ENCODE results near the gene TGDS.

TGDS gene

DNA sequence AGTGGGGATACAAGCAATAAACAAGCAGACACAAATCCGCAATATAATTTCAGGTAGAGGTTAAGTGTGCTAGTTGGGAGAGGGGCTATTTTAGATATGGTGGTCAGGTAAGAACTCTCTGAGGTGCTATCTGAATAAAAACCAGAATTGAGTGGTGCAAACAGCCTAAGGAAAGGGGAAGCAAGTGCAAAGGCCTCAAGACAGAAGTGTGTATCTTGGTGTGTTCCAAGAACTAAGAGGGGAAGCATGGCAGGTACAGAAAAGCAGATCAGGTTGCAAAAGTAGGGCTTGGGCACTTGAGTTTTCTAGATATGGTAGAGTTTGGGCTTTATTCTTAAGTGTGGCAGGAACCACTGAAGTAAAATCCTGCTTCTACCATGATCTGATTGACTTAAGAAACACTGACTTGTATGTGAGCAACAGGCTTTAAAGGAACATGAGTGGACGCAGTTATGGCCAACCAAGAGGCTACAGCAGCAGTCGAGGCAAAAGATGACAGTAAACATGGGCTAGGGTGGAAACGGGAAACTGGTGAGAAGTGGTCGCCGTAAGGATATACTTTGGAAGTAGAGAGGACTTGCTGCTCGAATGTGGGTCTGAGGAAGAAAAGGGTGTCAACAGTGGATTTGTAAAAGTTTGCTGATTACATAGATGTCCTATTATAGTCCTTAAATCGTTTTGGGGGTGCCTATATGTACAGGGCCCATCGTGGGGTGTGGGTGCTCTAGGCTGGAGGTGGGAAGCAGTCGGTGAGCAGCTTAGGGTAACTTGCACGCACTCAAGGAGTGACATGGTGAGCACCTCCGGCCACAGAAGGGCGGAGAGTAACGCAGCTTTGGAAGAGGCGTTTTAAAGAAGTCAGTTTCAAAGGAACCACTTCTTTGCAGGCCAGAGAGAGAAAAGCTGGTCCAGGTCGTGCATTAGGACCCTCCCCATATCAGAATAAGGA is 677 bp downstream of the TGDS start:
- Histone ChIP-seq H3K9me3 (no peaks in the 10 kb centered on the region), H3K4me3 (ENCODE audit: low read depth, low read length) (peak overlapping the region; percentile 79), H3K36me3 (peaks cover 20% of the 10 kb centered on the region), H3K27me3 (no peaks in the 10 kb centered on the region), H3K4me1 (no peaks in the 10 kb centered on the region)
- peak; percentile 11 for DNase-seq
- TF ChIP-seq CTCF (IDR thresholded peaks at IDR 0.05; ENCODE audit: low read depth, low read length): no peak

DNA sequence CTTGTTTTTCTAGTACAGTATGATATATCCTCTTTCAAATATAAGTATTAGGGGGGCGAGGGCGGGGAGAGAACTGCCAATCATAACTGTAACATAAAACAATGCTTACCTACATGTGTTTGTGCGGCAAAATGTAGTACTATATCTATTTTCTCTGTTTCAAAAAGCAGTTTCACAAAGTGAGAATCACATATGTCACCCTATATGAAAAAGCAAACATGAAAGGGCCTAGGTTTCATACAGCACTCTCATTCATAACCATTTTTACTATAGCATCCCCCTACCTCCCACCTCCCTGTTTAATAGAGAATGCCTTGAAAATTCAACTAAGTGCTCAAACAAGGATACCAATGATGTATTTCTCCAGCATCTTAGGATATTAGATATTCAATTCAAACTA is 5.2 kb downstream of the TGDS start:
- no peaks in the 10 kb centered on the region for H3K9me3 ChIP-seq
- peaks cover 21% of the 10 kb centered on the region for H3K36me3 ChIP-seq
- no peaks in the 10 kb centered on the region for H3K4me1 ChIP-seq
- TF ChIP-seq CTCF (IDR thresholded peaks at IDR 0.05; ENCODE audit: low read depth, low read length): no peak
- no peak for DNase-seq
- H3K27me3 ChIP-seq: no peaks in the 10 kb centered on the region
- no peak overlapping the region for H3K4me3 ChIP-seq (ENCODE audit: low read depth, low read length)

GRCh38 chr13:94588541-94588940 is 7.4 kb downstream of the TGDS start:
- no peak for DNase-seq
- Histone ChIP-seq H3K4me1 (no peaks in the 10 kb centered on the region), H3K9me3 (no peaks in the 10 kb centered on the region), H3K27me3 (no peaks in the 10 kb centered on the region), H3K36me3 (peaks cover 21% of the 10 kb centered on the region), H3K4me3 (ENCODE audit: low read depth, low read length) (no peak overlapping the region)
- no peak for TF ChIP-seq CTCF (IDR thresholded peaks at IDR 0.05; ENCODE audit: low read depth, low read length)

- H3K4me3 ChIP-seq (ENCODE audit: low read depth, low read length): no peak overlapping the region
- DNase-seq: no peak
- no peaks in the 10 kb centered on the region for H3K9me3 ChIP-seq
- no peaks in the 10 kb centered on the region for H3K27me3 ChIP-seq
- no peak for TF ChIP-seq CTCF (IDR thresholded peaks at IDR 0.05; ENCODE audit: low read depth, low read length)
- H3K4me1 ChIP-seq: no peaks in the 10 kb centered on the region
- H3K36me3 ChIP-seq: peaks cover 16% of the 10 kb centered on the region
These were observed 9.6 kb downstream of the TGDS start for GRCh38 chr13:94586371-94586770.

- no peak for TF ChIP-seq CTCF (IDR thresholded peaks at IDR 0.05; ENCODE audit: low read depth, low read length)
These were observed 10.3 kb downstream of the TGDS start for GRCh38 chr13:94585543-94586101.

GRCh38 chr13:94583926-94584325 is 12.0 kb downstream of the TGDS start:
- Histone ChIP-seq H3K9me3 (no peaks in the 10 kb centered on the region), H3K4me1 (no peaks in the 10 kb centered on the region), H3K27me3 (no peaks in the 10 kb centered on the region), H3K4me3 (ENCODE audit: low read depth, low read length) (no peak overlapping the region), H3K36me3 (peaks cover 23% of the 10 kb centered on the region)
- DNase-seq: no peak
- TF ChIP-seq CTCF (IDR thresholded peaks at IDR 0.05; ENCODE audit: low read depth, low read length): no peak

More at GRCh38 chr13:94585543-94586101, 10.3 kb downstream of the TGDS start:
- H3K4me3 ChIP-seq (ENCODE audit: low read depth, low read length): no peak overlapping the region
- DNase-seq: no peak
- no peaks in the 10 kb centered on the region for H3K27me3 ChIP-seq
- H3K4me1 ChIP-seq: no peaks in the 10 kb centered on the region
- no peaks in the 10 kb centered on the region for H3K9me3 ChIP-seq
- H3K36me3 ChIP-seq: peaks cover 15% of the 10 kb centered on the region

Data from BE2C (cell line).